Panc1 (cell line): Measurements from ENCODE around the gene BCL11B. TPM values are rescaled to one million over a fixed set of nuclear protein-coding genes. Genes with fewer than 3 reads are reported as not detected.

Experiments used
- ATAC-seq: fragments of 200-7000 bp; cut with Tn5 transposase; 2 replicates; pipeline ENCODE4 v1.9.1; 2020; ENCODE audit warnings: mild to moderate bottlenecking, moderate library complexity
- BruUV-seq: library from RNA; stranded (reverse); fragments of 400-500 nt; replicated peaks from 2 replicates; lab custom pipeline; 2021; lab: Mats Ljungman, UMichigan
- CTCF ChIA-PET: fragments of 300-600 bp; sonication (Branson Sonifier 250); formaldehyde crosslinking; loops from one replicate; lab custom pipeline; 2022; ENCODE audit warnings: antibody characterized with exemption; lab: Charles Lee
- POLR2A ChIA-PET: fragments of 300-600 bp; sonication (Branson Sonifier 250); formaldehyde crosslinking; loops from one replicate; lab custom pipeline; 2022; ENCODE audit warnings: antibody characterized with exemption; lab: Charles Lee
- DNase-seq: peaks from one replicate; pipeline ENCODE4 v3.0.0-alpha.2; 2010; ENCODE audit warnings: low read depth, low spot score
- H3K27ac ChIP-seq: 2 replicates; pipeline ENCODE4 v1.5.1; 2011; ENCODE audit warnings: mild to moderate bottlenecking, low read length, inconsistent platforms
- H3K27me3 ChIP-seq: fragments of 200-500 bp; sonication (Bioruptor generic); 2 replicates; pipeline ENCODE4 v1.6.0; 2014; ENCODE audit warnings: low read length, inconsistent platforms; ENCODE audit not compliant: control insufficient read depth, insufficient read depth
- H3K36me3 ChIP-seq: fragments of 200-500 bp; sonication (Bioruptor generic); 2 replicates; pipeline ENCODE4 v1.5.1; 2014; ENCODE audit warnings: inconsistent platforms, mild to moderate bottlenecking, low read length, moderate library complexity; ENCODE audit not compliant: control insufficient read depth, insufficient read depth
- H3K4me1 ChIP-seq: 2 replicates; pipeline ENCODE4 v1.5.1; 2011; ENCODE audit warnings: inconsistent platforms, mild to moderate bottlenecking, low read length, moderate library complexity; ENCODE audit not compliant: control insufficient read depth, insufficient read depth
- H3K4me3 ChIP-seq, 2 experiments: 2 replicates each; pipeline ENCODE4 v1.5.1; 2011 to 2012; ENCODE audit warnings: low read depth in 2 of 2, low read length in 2 of 2, mild to moderate bottlenecking in 2 of 2, inconsistent platforms in 1 of 2, moderate library complexity in 1 of 2
- H3K9me3 ChIP-seq: fragments of 200-500 bp; sonication (Bioruptor generic); 2 replicates; pipeline ENCODE4 v1.5.1; 2014; ENCODE audit warnings: low read depth, mild to moderate bottlenecking, inconsistent platforms, low read length, moderate library complexity; ENCODE audit not compliant: control insufficient read depth, insufficient read depth
- CTCF ChIP-seq: fragments of 450-650 bp; IDR thresholded peaks from 2 replicates; pipeline ENCODE4 v1.5.1; 2017; ENCODE audit warnings: mild to moderate bottlenecking
- POLR2AphosphoS5 ChIP-seq: IDR thresholded peaks from 2 replicates; pipeline ENCODE4 v1.6.1; 2012; ENCODE audit warnings: mild to moderate bottlenecking, low read depth, low read length, moderate library complexity
- REST ChIP-seq, 2 experiments: IDR thresholded peaks; 2 replicates each; pipeline ENCODE4 v1.6.1; 2011 to 2012; ENCODE audit warnings: low read depth in 2 of 2, control low read depth in 1 of 2, low read length in 1 of 2, mild to moderate bottlenecking in 1 of 2, moderate library complexity in 1 of 2; ENCODE audit not compliant: insufficient read depth in 1 of 2
- SIN3A ChIP-seq: IDR thresholded peaks from 2 replicates; pipeline ENCODE4 v1.6.1; 2012; ENCODE audit warnings: low read depth, mild to moderate bottlenecking, low read length, moderate library complexity, borderline replicate concordance; ENCODE audit not compliant: insufficient read depth
- TCF7L2 ChIP-seq: IDR thresholded peaks from 2 replicates; pipeline ENCODE4 v1.6.1; 2011; ENCODE audit warnings: mild to moderate bottlenecking, low read depth, low read length, inconsistent platforms
- in situ Hi-C: cut with HindIII; loops from 2 replicates; pipeline ENCODE4 v1.10.0; 2016; ENCODE audit warnings: low sequenced_read_pairs, low pct_unique_long_range_greater_than_20kb
- intact Hi-C: fragments of 100-400 bp; cut with micrococcal nuclease; formaldehyde crosslinking; loops from one replicate; pipeline ENCODE4 v1.10.0; 2022; ENCODE audit not compliant: unreplicated experiment
- total RNA-seq: library from RNA; stranded (reverse); gene quantifications from one replicate; pipeline ENCODE4 v1.2.1, GENCODE V29; 2021; ENCODE audit not compliant: unreplicated experiment

BCL11B gene
- total RNA-seq, 1 experiment from 2014 or later = 0.23 TPM

- POLR2A ChIA-PET = no interaction called here
- H3K27ac ChIP-seq = no peak overlapping the region
- ATAC-seq (no peak), DNase-seq (no peak)
- TF ChIP-seq SIN3A = no peak
- no peak for TF ChIP-seq TCF7L2
- TF ChIP-seq POLR2AphosphoS5 = no peak
- TF ChIP-seq CTCF = no peak
- no peak for TF ChIP-seq REST (IDR thresholded peaks at IDR 0.05; ENCODE audit: insufficient read depth in 1 of 2, low read depth in 2 of 2, low read length in 1 of 2)
- H3K4me3 ChIP-seq = no peak overlapping the region
- CTCF ChIA-PET = no interaction called here
- H3K9me3 ChIP-seq = no peaks in the 10 kb centered on the region
- intact Hi-C loops = no loop called here
- peaks cover 10% of the 10 kb centered on the region; the same call in 1 of the 2 replicates for H3K27me3 ChIP-seq
- no TSS peak for BruUV-seq
- in situ Hi-C loops = no loop called here
- H3K36me3 ChIP-seq = no peaks in the 10 kb centered on the region
- no peaks in the 10 kb centered on the region for H3K4me1 ChIP-seq
These were observed 6.8 kb upstream of the BCL11B start for GRCh38 chr14:99278836-99279235.

- ChIA-PET POLR2A (no interaction called here), CTCF (no interaction called here)
- ATAC-seq (no peak), DNase-seq (no peak)
- TF ChIP-seq REST (IDR thresholded peaks at IDR 0.05; ENCODE audit: insufficient read depth in 1 of 2, low read depth in 2 of 2, low read length in 1 of 2) = no peak
- intact Hi-C loops = no loop called here
- Histone ChIP-seq H3K9me3 (no peaks in the 10 kb centered on the region), H3K4me1 (no peaks in the 10 kb centered on the region), H3K36me3 (no peaks in the 10 kb centered on the region), H3K27ac (no peak overlapping the region), H3K4me3 (no peak overlapping the region), H3K27me3 (peaks cover 10% of the 10 kb centered on the region; the same call in 1 of the 2 replicates)
- in situ Hi-C loops = no loop called here
- BruUV-seq = no TSS peak
These were observed 5.5 kb upstream of the BCL11B start for GRCh38 chr14:99277530-99277929.
